Measurements from ENCODE around the gene COL23A1. TPM values are rescaled to one million over a fixed set of nuclear protein-coding genes. Genes with fewer than 3 reads are reported as not detected.
A peak's percentile ranks its signal among the peaks of the same experiment; 100 is the strongest.
"Not testable (repeated sequence)": the region's sequence is repeated elsewhere in the genome, so short reads cannot be mapped to it uniquely, and the experiment has no call there.

Gene COL23A1
- total RNA-seq, 1 experiment from 2014 or later, result 0.12 TPM

DNA sequence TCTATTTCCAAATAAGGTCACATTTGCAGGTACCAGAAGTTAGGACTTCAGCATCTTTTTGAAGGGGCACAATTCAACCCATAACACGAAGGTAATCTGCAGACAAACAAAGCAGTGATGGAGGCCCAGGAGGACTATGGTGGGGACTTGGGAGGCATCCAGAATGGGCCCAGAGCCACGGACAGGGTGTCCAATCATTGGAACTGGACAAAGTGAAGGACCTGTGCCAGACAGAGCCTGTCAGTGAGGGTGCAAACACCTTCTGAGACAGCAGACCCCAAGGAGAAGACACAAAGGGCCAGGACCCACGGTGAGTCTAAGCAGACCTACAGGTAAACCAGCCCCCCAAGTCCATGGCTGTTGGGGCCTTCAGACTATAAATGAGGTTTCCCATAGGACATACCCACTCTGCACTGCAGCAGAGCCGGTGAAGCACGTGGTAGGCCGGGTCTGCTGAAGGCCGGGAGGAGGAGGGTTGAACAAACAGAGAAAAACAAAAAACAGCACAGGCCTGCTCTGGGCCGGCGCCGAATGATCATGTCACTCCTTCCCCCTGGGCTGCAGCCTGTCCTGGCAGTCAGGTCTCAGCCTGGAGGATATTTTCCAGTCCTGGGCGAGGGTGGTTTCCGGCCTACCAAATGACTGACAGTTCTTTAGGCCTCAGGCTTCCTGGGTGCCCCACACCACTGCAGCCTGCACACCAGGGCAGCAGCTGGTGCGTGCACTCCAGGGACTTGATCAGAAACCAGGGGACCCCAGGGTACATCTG, 84.4 kb downstream of the COL23A1 start:
- DNase-seq (ENCODE audit: low read depth), result no peak

GRCh38 chr5:178504340-178504960, 85.7 kb downstream of the COL23A1 start:
- DNase-seq (ENCODE audit: low read depth), result no peak

GRCh38 chr5:178502401-178503100, 87.6 kb downstream of the COL23A1 start:
- peak; percentile 53 for DNase-seq (ENCODE audit: low read depth)

DNA sequence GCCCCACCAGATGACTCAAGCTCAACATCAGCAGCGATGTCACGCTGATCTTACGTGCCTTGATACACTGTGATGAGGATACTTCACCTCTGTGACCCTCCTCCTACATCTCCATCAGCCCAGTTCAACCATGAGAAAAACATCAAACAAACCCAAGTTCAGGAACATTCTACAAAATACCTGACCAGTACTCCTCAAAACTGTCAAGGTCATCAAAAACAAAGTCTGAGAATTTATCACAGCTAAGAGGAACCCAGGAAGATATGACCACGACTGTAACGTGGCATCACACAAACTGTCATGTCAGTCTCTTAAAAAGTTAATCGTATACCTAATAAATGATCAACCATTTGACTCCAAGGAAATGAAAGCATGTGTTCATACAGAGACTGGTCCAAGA, 90.8 kb downstream of the COL23A1 start:
- no peak for DNase-seq (ENCODE audit: low read depth)

- DNase-seq (ENCODE audit: low read depth), result peak; percentile 21
Observed at GRCh38 chr5:178496642-178497041, 93.6 kb downstream of the COL23A1 start.

DNA sequence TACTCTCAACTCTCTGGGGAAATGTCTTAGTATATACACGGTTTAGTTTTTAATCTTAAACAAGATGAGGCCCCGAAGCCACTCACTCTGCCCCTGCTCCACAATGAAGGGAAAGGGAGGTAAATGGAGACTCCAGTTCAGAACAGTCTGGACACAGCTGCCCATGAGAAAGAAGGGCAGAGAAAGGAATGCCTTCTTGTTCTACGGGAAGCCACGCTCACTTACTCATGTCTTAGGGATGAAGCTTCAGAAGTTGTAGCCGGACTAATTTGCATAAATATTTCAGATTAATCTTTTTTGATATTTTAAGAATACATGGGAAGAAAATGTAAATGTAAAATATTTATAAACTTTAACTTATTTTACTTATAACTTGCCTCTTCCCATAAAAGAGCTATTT, 94.0 kb downstream of the COL23A1 start:
- DNase-seq (ENCODE audit: low read depth), result no peak

DNA sequence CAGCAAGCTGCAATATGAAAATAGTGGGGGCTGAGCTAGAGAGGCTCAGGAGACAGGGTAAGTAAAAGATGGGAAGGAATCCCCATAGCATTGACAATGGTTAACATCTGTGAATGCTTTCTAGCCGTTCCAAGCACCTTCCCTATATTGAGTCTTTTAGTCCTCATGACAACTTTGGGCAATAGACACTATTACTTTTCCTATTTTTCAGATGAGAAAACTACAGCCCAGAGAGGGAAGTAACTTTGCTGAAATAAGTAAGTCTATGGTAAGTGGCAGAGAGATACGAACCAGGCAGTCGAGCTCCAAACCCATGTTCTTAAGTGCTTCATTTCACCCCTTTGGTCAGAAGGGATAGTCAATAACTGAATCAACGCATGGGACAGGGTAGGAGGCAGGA, 94.5 kb downstream of the COL23A1 start:
- no peak for DNase-seq (ENCODE audit: low read depth)

GRCh38 chr5:178492278-178492677, 97.9 kb downstream of the COL23A1 start:
- DNase-seq (ENCODE audit: low read depth), result no peak

DNA sequence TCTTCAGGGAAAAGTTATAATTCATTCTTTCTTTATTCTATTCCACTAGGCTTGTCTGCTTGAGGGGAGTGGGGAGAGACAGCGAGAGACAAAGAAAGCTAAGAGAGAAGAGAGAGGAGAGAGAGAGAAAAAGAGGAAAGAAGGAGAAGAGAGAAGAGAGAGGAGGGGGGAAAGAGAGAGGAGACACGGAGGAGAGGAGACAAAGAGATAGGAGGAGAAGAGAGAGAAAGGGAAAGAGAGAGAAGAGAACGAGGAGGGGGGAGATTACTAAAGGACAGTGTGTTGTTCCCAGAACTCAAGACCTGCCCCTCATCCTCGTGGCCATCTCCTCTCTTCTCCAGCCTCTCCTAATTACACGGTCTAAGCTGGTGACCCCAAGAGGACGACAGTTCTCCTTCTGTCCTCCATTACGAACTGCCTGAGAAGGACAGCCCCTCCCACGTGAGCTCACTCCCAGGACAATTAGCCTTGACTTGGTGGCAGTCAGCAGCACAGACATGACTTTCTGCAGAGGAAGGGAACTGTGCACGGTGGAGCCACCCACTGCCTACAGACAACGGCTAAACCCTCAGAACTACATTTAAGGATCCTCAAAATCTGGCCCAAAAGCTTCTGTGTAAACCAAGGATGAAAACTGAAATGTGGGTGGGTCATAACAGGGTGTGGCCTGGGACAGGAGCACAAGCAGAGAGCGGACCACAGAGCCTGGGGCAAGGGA, 99.1 kb downstream of the COL23A1 start:
- no peak for DNase-seq (ENCODE audit: low read depth)

DNA sequence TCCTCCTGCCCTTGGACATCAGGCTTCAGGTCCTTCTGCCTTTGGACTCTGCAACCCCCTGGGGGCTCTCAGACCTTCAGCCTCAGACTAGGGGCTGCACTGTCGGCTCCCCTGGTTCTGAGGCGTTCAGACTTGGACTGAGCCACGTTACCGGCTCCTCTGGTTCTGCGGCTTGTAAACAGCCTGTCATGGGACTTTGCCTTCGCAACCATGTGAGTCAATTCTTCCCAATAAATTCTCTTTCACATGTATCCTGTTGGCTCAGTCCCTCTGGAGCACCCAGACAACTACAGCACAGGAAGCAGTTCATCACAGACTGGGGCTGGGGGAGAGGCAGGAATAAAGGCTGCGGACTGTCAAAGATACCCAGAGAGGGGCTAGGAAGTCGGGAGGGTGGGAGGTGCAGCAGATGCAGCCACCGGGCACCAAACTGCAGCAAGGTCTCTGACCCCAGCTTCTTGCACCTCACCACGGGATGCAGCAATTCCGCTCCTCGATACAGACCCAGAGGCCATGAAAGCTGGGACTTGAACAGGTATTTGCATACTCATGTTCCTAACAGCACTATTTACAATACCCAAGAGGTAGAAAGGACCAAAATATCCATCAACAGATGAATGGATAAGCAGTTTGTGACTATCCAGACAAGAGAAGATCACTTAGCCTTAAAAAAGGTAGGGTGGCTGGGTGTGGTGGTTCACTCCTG, 100.8 kb downstream of the COL23A1 start:
- no peak for DNase-seq (ENCODE audit: low read depth)

DNA sequence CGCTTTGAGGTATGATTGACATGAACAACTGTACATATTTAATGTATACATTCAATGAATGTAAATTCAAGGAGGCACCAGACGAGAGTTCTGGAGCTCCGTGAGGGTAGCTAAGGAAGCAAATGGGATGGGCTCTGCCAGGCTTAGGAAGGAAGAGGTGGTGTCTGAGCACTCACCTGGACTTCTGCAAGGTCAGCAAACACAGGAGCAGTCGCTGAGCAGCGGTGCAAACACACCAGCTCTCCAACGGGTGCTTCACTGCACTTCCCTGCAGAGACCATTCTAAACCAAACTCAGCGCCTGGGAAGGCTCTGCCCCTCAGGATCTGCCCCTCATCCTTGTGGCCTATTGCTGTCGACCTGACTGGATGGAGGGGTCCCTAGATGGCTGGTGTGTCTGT, 101.5 kb downstream of the COL23A1 start:
- no peak for DNase-seq (ENCODE audit: low read depth)

DNA sequence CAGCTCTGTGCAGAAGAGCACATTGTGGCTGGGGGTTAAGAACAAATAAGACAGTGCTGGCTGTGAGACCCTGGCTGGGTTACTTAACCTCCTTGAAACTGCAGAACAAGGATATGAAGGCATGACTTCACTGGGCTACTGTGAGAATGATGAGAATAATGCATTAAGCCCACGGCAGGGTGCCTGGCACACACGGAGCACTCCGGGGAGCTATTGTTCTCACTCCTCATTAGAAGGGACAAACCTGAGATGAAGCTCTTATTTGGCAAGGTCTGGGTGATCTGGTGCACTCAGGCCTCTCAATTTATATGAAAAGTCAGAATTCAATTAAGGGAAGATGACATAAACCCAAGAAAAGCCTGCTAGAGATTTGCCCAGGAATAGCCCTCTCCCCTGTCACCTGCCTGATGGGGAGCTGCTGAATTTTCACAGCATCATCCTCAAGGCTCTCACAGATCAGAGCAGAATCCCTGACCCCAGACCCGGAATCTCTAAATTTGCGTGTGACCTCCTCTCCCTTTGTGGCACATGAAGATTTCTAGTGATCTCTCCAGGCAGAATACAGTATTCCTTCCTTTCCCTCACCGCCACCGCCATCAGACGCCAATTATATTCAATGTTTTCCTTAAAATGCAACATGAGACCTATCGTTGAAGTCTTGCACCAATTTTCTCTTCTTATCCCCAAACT, 102.1 kb downstream of the COL23A1 start:
- no peak for DNase-seq (ENCODE audit: low read depth)

DNA sequence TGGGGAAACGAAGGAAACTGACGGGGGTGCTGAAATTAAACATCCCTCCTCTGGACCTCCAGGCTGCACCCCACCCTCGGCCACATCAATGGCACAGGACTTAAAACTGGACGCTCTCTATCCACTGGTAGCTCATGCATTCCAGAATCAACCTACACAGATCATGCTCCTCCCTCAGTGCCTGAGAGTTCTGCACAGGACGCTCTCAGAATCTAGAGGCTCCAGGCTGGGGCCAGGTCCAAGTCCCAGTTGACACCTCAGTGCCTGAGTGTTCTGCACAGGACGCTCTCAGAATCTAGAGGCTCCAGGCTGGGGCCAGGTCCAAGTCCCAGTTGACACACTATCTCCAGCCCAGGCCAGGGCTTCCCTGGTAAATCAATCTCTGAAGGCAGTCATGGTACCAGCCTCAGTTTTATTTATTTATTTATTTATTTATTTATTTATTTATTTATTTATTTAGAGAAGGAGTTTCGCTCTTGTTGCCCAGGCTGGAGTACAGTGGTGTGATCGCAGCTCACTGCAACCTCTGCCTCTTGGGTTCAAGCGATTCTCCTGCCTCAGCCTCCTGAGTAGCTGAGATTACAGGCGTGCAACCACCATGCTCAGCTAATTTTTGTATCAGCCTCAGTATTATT, 103.2 kb downstream of the COL23A1 start:
- not testable (repeated sequence) for DNase-seq (ENCODE audit: low read depth)

- no peak for DNase-seq (ENCODE audit: low read depth)
Observed at GRCh38 chr5:178486239-178486641, 104.0 kb downstream of the COL23A1 start.

DNA sequence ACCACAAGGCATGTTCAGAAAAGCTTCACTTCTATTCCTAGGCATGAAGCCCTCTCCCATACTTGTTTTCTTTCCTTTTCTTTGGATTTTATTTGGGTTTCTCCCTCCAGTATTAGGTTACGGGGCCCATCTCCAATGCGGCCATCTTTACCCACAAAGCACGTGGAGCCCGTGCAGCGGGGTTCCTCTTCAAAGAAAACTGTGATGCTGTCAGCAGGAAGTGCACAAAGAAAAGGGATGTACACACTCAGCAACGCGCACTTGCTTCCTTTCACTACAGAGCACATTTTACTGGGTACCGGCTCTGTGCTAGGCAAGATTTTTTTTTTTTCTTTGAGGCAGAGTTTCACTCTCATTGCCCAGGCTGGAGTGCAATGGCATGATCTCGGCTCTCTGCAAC, 106.6 kb downstream of the COL23A1 start:
- no peak for DNase-seq (ENCODE audit: low read depth)

DNA sequence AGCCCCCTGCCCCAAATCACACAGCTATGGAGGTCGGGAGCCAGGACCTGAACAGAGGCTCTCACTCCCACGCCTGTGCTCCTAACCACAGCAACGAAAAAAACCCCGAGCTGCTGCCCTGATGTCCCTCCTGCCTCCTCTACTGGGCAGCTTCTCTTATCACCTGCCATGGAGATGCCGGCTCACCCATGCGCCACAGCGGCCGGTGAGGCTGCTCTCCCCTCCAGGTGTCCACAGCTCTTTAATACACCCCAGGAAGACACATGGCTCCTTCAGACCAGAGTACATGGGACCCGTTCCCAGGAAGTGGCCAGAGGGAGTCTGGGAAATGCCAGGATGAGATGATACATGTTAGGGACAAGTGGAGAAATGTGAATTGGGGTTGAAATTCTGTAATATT, 110.9 kb downstream of the COL23A1 start:
- DNase-seq (ENCODE audit: low read depth), result no peak

GRCh38 chr5:178478370-178478769, 111.8 kb downstream of the COL23A1 start:
- no peak for DNase-seq (ENCODE audit: low read depth)

DNA sequence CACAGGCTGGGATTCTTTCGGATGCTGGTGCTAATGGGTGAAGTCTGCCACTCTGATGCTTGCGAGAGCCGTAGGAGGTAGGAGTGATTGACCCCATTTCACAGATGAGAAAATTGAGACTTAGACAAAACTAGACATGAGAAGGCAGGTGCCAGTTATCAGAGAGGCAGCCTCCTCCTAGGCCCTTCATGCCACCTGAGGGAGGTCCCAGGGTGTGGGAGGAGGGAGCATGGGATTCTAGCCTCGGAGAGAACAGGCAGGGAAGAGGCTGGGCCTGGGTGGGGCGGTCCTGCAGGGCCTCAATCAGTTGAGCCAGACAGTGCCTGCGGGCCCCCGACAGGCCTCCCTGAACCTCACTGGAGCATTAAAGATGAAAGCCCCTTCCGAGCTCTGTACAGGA, 112.4 kb downstream of the COL23A1 start:
- DNase-seq (ENCODE audit: low read depth), result no peak

DNA sequence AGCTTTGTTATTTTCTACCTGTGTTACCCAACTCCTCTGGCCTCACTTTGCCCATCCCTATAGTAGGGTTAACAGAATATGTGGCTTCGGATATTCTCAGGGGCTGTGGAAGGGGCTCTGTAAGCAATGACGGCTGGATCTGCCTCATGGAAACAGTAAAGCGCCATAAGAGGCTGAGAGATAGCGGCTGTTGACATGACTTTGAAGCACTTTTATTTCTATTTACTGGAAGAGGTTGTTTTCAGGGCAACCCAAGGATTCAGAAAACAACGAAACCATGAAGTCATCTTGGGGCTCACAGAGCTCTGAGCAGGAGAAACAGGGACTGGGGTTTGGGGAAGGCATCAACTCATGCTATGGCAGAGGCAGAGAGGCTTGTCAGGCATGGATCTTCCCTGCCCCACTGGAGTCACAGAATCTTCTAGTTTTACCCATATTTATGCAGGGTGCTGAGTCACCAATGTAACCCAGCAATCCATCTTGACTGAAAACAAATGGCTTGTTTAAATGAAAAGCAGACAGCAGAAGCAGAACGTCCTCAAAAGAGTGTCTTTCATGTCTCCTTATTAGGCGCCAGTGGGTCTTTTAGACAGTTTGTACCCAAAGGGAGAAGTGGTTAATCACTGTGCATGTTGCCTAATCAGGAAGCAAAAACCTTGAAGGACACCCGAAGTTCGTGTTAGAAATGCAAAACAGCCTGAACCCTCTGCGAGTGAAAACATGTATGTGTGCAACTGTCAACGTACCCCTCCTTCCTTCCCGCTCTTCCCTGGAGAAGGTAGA, 113.0 kb downstream of the COL23A1 start:
- DNase-seq (ENCODE audit: low read depth), result no peak

GRCh38 chr5:178476531-178476930, 113.7 kb downstream of the COL23A1 start:
- DNase-seq (ENCODE audit: low read depth), result no peak
